ENCODE data around the gene LCE6A. TPM values are rescaled to one million over a fixed set of nuclear protein-coding genes. Genes with fewer than 3 reads are reported as not detected.

LCE6A gene
- total RNA-seq, 1 donor from 2014 or later = not detected

- Mint-ChIP-seq H3K36me3 (ENCODE audit: unreplicated experiment) (no peaks in the 10 kb centered on the region), H3K4me1 (ENCODE audit: unreplicated experiment) (no peaks in the 10 kb centered on the region), H3K27ac (ENCODE audit: unreplicated experiment) (no peak overlapping the region), H3K4me3 (ENCODE audit: unreplicated experiment) (no peak overlapping the region), H3K27me3 (ENCODE audit: unreplicated experiment) (no peaks in the 10 kb centered on the region), H3K9me3 (ENCODE audit: unreplicated experiment) (no peaks in the 10 kb centered on the region)
- no peak for TF ChIP-seq CTCF (IDR thresholded peaks at IDR 0.05)
- no peak for DNase-seq (ENCODE audit: extremely low spot score, unreplicated experiment)
Measured at GRCh38 chr1:152884966-152885624, 42.4 kb downstream of the LCE6A start.

- Mint-ChIP-seq H3K27me3 (ENCODE audit: unreplicated experiment) (no peaks in the 10 kb centered on the region), H3K36me3 (ENCODE audit: unreplicated experiment) (no peaks in the 10 kb centered on the region), H3K9me3 (ENCODE audit: unreplicated experiment) (no peaks in the 10 kb centered on the region), H3K4me3 (ENCODE audit: unreplicated experiment) (no peak overlapping the region), H3K27ac (ENCODE audit: unreplicated experiment) (no peak overlapping the region), H3K4me1 (ENCODE audit: unreplicated experiment) (no peaks in the 10 kb centered on the region)
- no peak for TF ChIP-seq CTCF (IDR thresholded peaks at IDR 0.05)
- DNase-seq (ENCODE audit: extremely low spot score, unreplicated experiment) = no peak
Measured at GRCh38 chr1:152886085-152886484, 43.4 kb downstream of the LCE6A start.

GRCh38 chr1:152886758-152887409 is 44.2 kb downstream of the LCE6A start:
- no peak for DNase-seq (ENCODE audit: extremely low spot score, unreplicated experiment)
- no peaks in the 10 kb centered on the region for H3K4me1 Mint-ChIP-seq (ENCODE audit: unreplicated experiment)
- H3K9me3 Mint-ChIP-seq (ENCODE audit: unreplicated experiment) = no peaks in the 10 kb centered on the region

GRCh38 chr1:152888126-152888525 is 45.5 kb downstream of the LCE6A start:
- Mint-ChIP-seq H3K27me3 (ENCODE audit: unreplicated experiment) (peaks cover 2% of the 10 kb centered on the region), H3K4me1 (ENCODE audit: unreplicated experiment) (no peaks in the 10 kb centered on the region), H3K9me3 (ENCODE audit: unreplicated experiment) (no peaks in the 10 kb centered on the region), H3K27ac (ENCODE audit: unreplicated experiment) (no peak overlapping the region), H3K4me3 (ENCODE audit: unreplicated experiment) (no peak overlapping the region), H3K36me3 (ENCODE audit: unreplicated experiment) (no peaks in the 10 kb centered on the region)
- no peak for TF ChIP-seq CTCF (IDR thresholded peaks at IDR 0.05)
- no peak for DNase-seq (ENCODE audit: extremely low spot score, unreplicated experiment)

More at GRCh38 chr1:152886758-152887409, 44.2 kb downstream of the LCE6A start:
- no peak overlapping the region for H3K4me3 Mint-ChIP-seq (ENCODE audit: unreplicated experiment)
- TF ChIP-seq CTCF (IDR thresholded peaks at IDR 0.05) = no peak
- no peaks in the 10 kb centered on the region for H3K27me3 Mint-ChIP-seq (ENCODE audit: unreplicated experiment)
- H3K36me3 Mint-ChIP-seq (ENCODE audit: unreplicated experiment) = no peaks in the 10 kb centered on the region
- H3K27ac Mint-ChIP-seq (ENCODE audit: unreplicated experiment) = no peak overlapping the region

Other genes starting within 250 kb of the LCE6A start
- not detected in 2 replicates for gene LCE3C, start 242.6 kb upstream of the LCE6A start, total RNA-seq
- gene LCE3B, start 229.0 kb upstream of the LCE6A start, total RNA-seq = not detected in 2 replicates
- not detected in 2 replicates for gene LCE3A, start 219.8 kb upstream of the LCE6A start, total RNA-seq
- not detected in 2 replicates for gene LCE2D, start 179.5 kb upstream of the LCE6A start, total RNA-seq
- not detected in 2 replicates for gene LCE2C, start 167.6 kb upstream of the LCE6A start, total RNA-seq
- gene LCE2B, start 156.7 kb upstream of the LCE6A start, total RNA-seq = not detected in 2 replicates
- gene LCE2A, start 144.5 kb upstream of the LCE6A start, total RNA-seq = not detected in 2 replicates
- not detected in 2 replicates for gene LCE4A, start 134.7 kb upstream of the LCE6A start, total RNA-seq
- gene KPRP, start 84.8 kb upstream of the LCE6A start, total RNA-seq = not detected in 2 replicates
- not detected in 2 replicates for gene LCE1F, start 67.7 kb upstream of the LCE6A start, total RNA-seq
- gene LCE1E, start 56.6 kb upstream of the LCE6A start, total RNA-seq = not detected in 2 replicates
- not detected in 2 replicates for gene LCE1D, start 46.1 kb upstream of the LCE6A start, total RNA-seq
- not detected in 2 replicates for gene LCE1C, start 36.2 kb upstream of the LCE6A start, total RNA-seq
- not detected in 2 replicates for gene LCE1B, start 30.9 kb upstream of the LCE6A start, total RNA-seq
- not detected in 2 replicates for gene LCE1A, start 15.4 kb upstream of the LCE6A start, total RNA-seq
- not detected in 2 replicates for gene LCE7A, start 17.1 kb downstream of the LCE6A start, total RNA-seq
- not detected in 2 replicates for gene SMCP, start 35.5 kb downstream of the LCE6A start, total RNA-seq
- not detected in 2 replicates for gene IVL, start 65.7 kb downstream of the LCE6A start, total RNA-seq
- gene SPRR5, start 104.3 kb downstream of the LCE6A start, total RNA-seq = not detected in 2 replicates
- gene SPRR4, start 127.8 kb downstream of the LCE6A start, total RNA-seq = not detected in 2 replicates
- not detected in 2 replicates for gene SPRR1A, start 141.2 kb downstream of the LCE6A start, total RNA-seq
- gene SPRR3, start 158.9 kb downstream of the LCE6A start, total RNA-seq = not detected in 2 replicates
- gene SPRR1B, start 188.3 kb downstream of the LCE6A start, total RNA-seq = not detected in 2 replicates
- gene SPRR2D, start 198.3 kb downstream of the LCE6A start, total RNA-seq = not detected in 2 replicates
- gene SPRR2A, start 214.7 kb downstream of the LCE6A start, total RNA-seq = not detected in 2 replicates
- not detected in 2 replicates for gene SPRR2B, start 228.8 kb downstream of the LCE6A start, total RNA-seq

Measured in osteocyte (in vitro differentiated cells).